ENCODE data around the gene WFIKKN2.

WFIKKN2 gene

GRCh38 chr17:50861334-50861676 is 25.9 kb downstream of the WFIKKN2 start:
- TF ChIP-seq SUZ12 (IDR thresholded peaks at IDR 0.05) (no peak), BHLHE40 (IDR thresholded peaks at IDR 0.05; ENCODE audit: borderline replicate concordance) (no peak), FOXK2 (IDR thresholded peaks at IDR 0.05) (no peak), FOXM1 (IDR thresholded peaks at IDR 0.05; ENCODE audit: borderline replicate concordance) (no peak), ARNT (IDR thresholded peaks at IDR 0.05) (no peak), SP1 (IDR thresholded peaks at IDR 0.05) (no peak), TARDBP (IDR thresholded peaks at IDR 0.05) (no peak), L3MBTL2 (conservative IDR thresholded peaks at IDR 0.05) (no peak)
- POLR2A ChIA-PET: interaction anchor here (0.6 to 3.0 kb wide), 5 partner anchors 9 to 93 kb away, joined by 3 to 12 read pairs (median 5); no protein-coding TSS in a partner anchor
- DNase-seq (ENCODE audit: extremely low spot score): no peak
- CTCF ChIA-PET: interaction anchor here (3.7 kb wide), 1 partner anchor 8 kb away, joined by 32 read pairs; no protein-coding TSS in a partner anchor

- TF ChIP-seq TARDBP (IDR thresholded peaks at IDR 0.05): no peak
- TF ChIP-seq ARNT (IDR thresholded peaks at IDR 0.05): no peak
- TF ChIP-seq ELF4 (IDR thresholded peaks at IDR 0.05): no peak
- no peak for TF ChIP-seq CTBP1 (IDR thresholded peaks at IDR 0.05; ENCODE audit: borderline replicate concordance)
- no peak for TF ChIP-seq SP1 (IDR thresholded peaks at IDR 0.05)
- peak; percentile 63 for TF ChIP-seq PKNOX1 (IDR thresholded peaks at IDR 0.05)
- no peak for TF ChIP-seq ZNF384 (IDR thresholded peaks at IDR 0.05)
- ChIA-PET CTCF (interaction anchor here (0.6 to 3.7 kb wide), 6 partner anchors 9 to 139 kb away, joined by 3 to 32 read pairs (median 10); no protein-coding TSS in a partner anchor), POLR2A (interaction anchor here (1.5 to 3.0 kb wide), 3 partner anchors 9 to 92 kb away, joined by 5 to 12 read pairs (median 9); no protein-coding TSS in a partner anchor)
- DNase-seq (ENCODE audit: extremely low spot score): no peak
These were observed 26.6 kb downstream of the WFIKKN2 start for GRCh38 chr17:50861822-50862528.

GRCh38 chr17:50863221-50863843 is 27.9 kb downstream of the WFIKKN2 start:
- POLR2A ChIA-PET: interaction anchor here (0.9 to 5.5 kb wide), 6 partner anchors 10 to 91 kb away, joined by 3 to 93 read pairs (median 8); no protein-coding TSS in a partner anchor
- TF ChIP-seq FOXA1 (IDR thresholded peaks at IDR 0.05) (no peak), ZNF384 (IDR thresholded peaks at IDR 0.05) (no peak), ELF4 (IDR thresholded peaks at IDR 0.05) (no peak), FOXM1 (IDR thresholded peaks at IDR 0.05; ENCODE audit: borderline replicate concordance) (no peak), LEF1 (IDR thresholded peaks at IDR 0.05; ENCODE audit: borderline replicate concordance) (no peak), CTBP1 (IDR thresholded peaks at IDR 0.05; ENCODE audit: borderline replicate concordance) (no peak), NFRKB (IDR thresholded peaks at IDR 0.05) (no peak), SUZ12 (IDR thresholded peaks at IDR 0.05) (no peak), BHLHE40 (IDR thresholded peaks at IDR 0.05; ENCODE audit: borderline replicate concordance) (no peak), PKNOX1 (IDR thresholded peaks at IDR 0.05) (no peak), L3MBTL2 (conservative IDR thresholded peaks at IDR 0.05) (no peak), SP1 (IDR thresholded peaks at IDR 0.05) (no peak), ARNT (IDR thresholded peaks at IDR 0.05) (no peak), TARDBP (IDR thresholded peaks at IDR 0.05) (no peak), HDGF (IDR thresholded peaks at IDR 0.05; ENCODE audit: borderline replicate concordance) (no peak), FOXK2 (IDR thresholded peaks at IDR 0.05) (no peak)
- DNase-seq (ENCODE audit: extremely low spot score): peak; percentile 35

GRCh38 chr17:50863931-50864330 is 28.5 kb downstream of the WFIKKN2 start:
- TF ChIP-seq BHLHE40 (IDR thresholded peaks at IDR 0.05; ENCODE audit: borderline replicate concordance): no peak
- TF ChIP-seq HDGF (IDR thresholded peaks at IDR 0.05; ENCODE audit: borderline replicate concordance): no peak
- TF ChIP-seq TARDBP (IDR thresholded peaks at IDR 0.05): no peak
- TF ChIP-seq ZNF384 (IDR thresholded peaks at IDR 0.05): peak; percentile 56
- TF ChIP-seq L3MBTL2 (conservative IDR thresholded peaks at IDR 0.05): no peak
- CTCF ChIA-PET: interaction anchor here (0.5 to 3.7 kb wide), 13 partner anchors 11 to 114 kb away, joined by 3 to 32 read pairs (median 4); no protein-coding TSS in a partner anchor
- DNase-seq (ENCODE audit: extremely low spot score): no peak
- POLR2A ChIA-PET: interaction anchor here (0.9 to 5.5 kb wide), 6 partner anchors 11 to 90 kb away, joined by 3 to 93 read pairs (median 8); no protein-coding TSS in a partner anchor

More at GRCh38 chr17:50863221-50863843, 27.9 kb downstream of the WFIKKN2 start:
- CTCF ChIA-PET: interaction anchor here (0.5 to 3.7 kb wide), 13 partner anchors 10 to 114 kb away, joined by 3 to 32 read pairs (median 4); no protein-coding TSS in a partner anchor

GRCh38 chr17:50864747-50865059 is 29.3 kb downstream of the WFIKKN2 start:
- no peak for TF ChIP-seq HDGF (IDR thresholded peaks at IDR 0.05; ENCODE audit: borderline replicate concordance)
- TF ChIP-seq NFRKB (IDR thresholded peaks at IDR 0.05): no peak
- TF ChIP-seq ARNT (IDR thresholded peaks at IDR 0.05): no peak
- no peak for TF ChIP-seq SUZ12 (IDR thresholded peaks at IDR 0.05)
- POLR2A ChIA-PET: interaction anchor here (1.4 to 5.5 kb wide), 10 partner anchors 12 to 102 kb away, joined by 3 to 93 read pairs (median 24); no protein-coding TSS in a partner anchor
- no peak for DNase-seq (ENCODE audit: extremely low spot score)
- CTCF ChIA-PET: interaction anchor here (0.9 to 3.5 kb wide), 3 partner anchors 9 to 84 kb away, joined by 4 to 11 read pairs (median 4); no protein-coding TSS in a partner anchor

GRCh38 chr17:50865060-50865867 is 29.9 kb downstream of the WFIKKN2 start:
- CTCF ChIA-PET: interaction anchor here (0.9 to 3.5 kb wide), 4 partner anchors 10 to 84 kb away, joined by 4 to 13 read pairs (median 8); no protein-coding TSS in a partner anchor
- POLR2A ChIA-PET: interaction anchor here (1.0 to 5.5 kb wide), 26 partner anchors 10 to 323 kb away, joined by 3 to 93 read pairs (median 8); partner anchors contain the start of gene NME2
- TF ChIP-seq ARNT (IDR thresholded peaks at IDR 0.05): no peak
- no peak for TF ChIP-seq NFRKB (IDR thresholded peaks at IDR 0.05)
- peak; percentile 37 for TF ChIP-seq PKNOX1 (IDR thresholded peaks at IDR 0.05)
- TF ChIP-seq ELF4 (IDR thresholded peaks at IDR 0.05): no peak
- no peak for TF ChIP-seq SP1 (IDR thresholded peaks at IDR 0.05)
- TF ChIP-seq FOXK2 (IDR thresholded peaks at IDR 0.05): no peak
- no peak for DNase-seq (ENCODE audit: extremely low spot score)

Data from HEK293T (cell line).